Spleen (tissue), 11 donors: ENCODE results near the gene ARHGAP10. TPM values are rescaled to one million over a fixed set of nuclear protein-coding genes. Genes with fewer than 3 reads are reported as not detected.
"Not testable (repeated sequence)": the region's sequence is repeated elsewhere in the genome, so short reads cannot be mapped to it uniquely, and the experiment has no call there.

Experiments
- DNase-seq: peaks from one replicate; pipeline ENCODE4 v3.0.0-alpha.2; 2020
- H3K27ac ChIP-seq, 8 donors: fragments of 200-600 bp; sonication (generic) in 7 of 8; 1 replicate in 4 of 8; 2 replicates in 4 of 8; pipeline versions ENCODE4 v1.5.0 to v1.8.0; 2016 to 2021; ENCODE audit warnings: inconsistent platforms in 4 of 8, mild to moderate bottlenecking in 4 of 8, moderate library complexity in 1 of 8
- H3K27me3 ChIP-seq, 7 donors: fragments of 200-600 bp; sonication (generic) in 6 of 7; replicated peaks in 1 of 7; 1 replicate in 4 of 7; 2 replicates in 3 of 7; pipeline versions ENCODE4 v1.5.0 to v1.8.0; 2016 to 2021; ENCODE audit warnings: inconsistent platforms in 3 of 7, mild to moderate bottlenecking in 1 of 7
- H3K36me3 ChIP-seq, 6 donors: fragments of 200-600 bp; sonication (generic) in 5 of 6; 1 replicate in 4 of 6; 2 replicates in 2 of 6; pipeline versions ENCODE4 v1.5.0 to v1.8.0; 2016 to 2021; ENCODE audit warnings: inconsistent platforms in 2 of 6
- H3K4me1 ChIP-seq, 6 donors: fragments of 200-600 bp; sonication (generic) in 5 of 6; 1 replicate in 3 of 6; 2 replicates in 3 of 6; pipeline versions ENCODE4 v1.5.0 to v1.8.0; 2016 to 2021; ENCODE audit warnings: inconsistent platforms in 3 of 6
- H3K4me3 ChIP-seq, 8 donors: fragments of 200-600 bp; sonication (generic) in 7 of 8; 1 replicate in 4 of 8; 2 replicates in 4 of 8; pipeline versions ENCODE4 v1.5.0 to v1.8.0; 2016 to 2021; ENCODE audit warnings: inconsistent platforms in 4 of 8, mild to moderate bottlenecking in 4 of 8, moderate library complexity in 2 of 8
- H3K9me3 ChIP-seq, 8 donors: fragments of 200-600 bp; sonication (generic) in 7 of 8; 1 replicate in 4 of 8; 2 replicates in 4 of 8; pipeline versions ENCODE4 v1.5.0 to v1.8.0; 2016 to 2021; ENCODE audit warnings: inconsistent platforms in 4 of 8
- CTCF ChIP-seq, 11 experiments: fragments of 200-600 bp in 7 of 11; fragments of 450-650 bp in 4 of 11; sonication (generic) in 4 of 11; IDR thresholded peaks in 8 of 11; conservative IDR thresholded peaks in 3 of 11; 1 replicate in 7 of 11; 2 replicates in 4 of 11; pipeline versions ENCODE4 v1.4.0 to v1.8.0; 2016 to 2021; ENCODE audit warnings: antibody characterized with exemption in 11 of 11, inconsistent platforms in 4 of 11, mild to moderate bottlenecking in 1 of 11
- POLR2A ChIP-seq, 3 donors: fragments of 450-650 bp; IDR thresholded peaks; one replicate each; pipeline ENCODE4 v1.5.1; 2017; ENCODE audit warnings: antibody characterized with exemption in 3 of 3, mild to moderate bottlenecking in 1 of 3
- POLR2AphosphoS5 ChIP-seq, 3 donors: sonication (generic); formaldehyde crosslinking; IDR thresholded peaks; one replicate each; pipeline ENCODE4 v1.5.1; 2017; ENCODE audit warnings: antibody characterized with exemption in 3 of 3
- WGBS, 5 donors: extraction: QIAGEN DNeasy Blood & Tissue Kit in 3 of 5; methylation state at CpG; one replicate each; pipeline versions ENCODE4 v1.1.5 to v1.1.7; 2013 to 2018; 5-methylcytosine and 5-hydroxymethylcytosine counted together
- intact Hi-C: fragments of 100-400 bp; cut with DNase I; formaldehyde crosslinking; loops from one replicate; pipeline ENCODE4 v1.15.0; 2023; ENCODE audit warnings: low total_unique reads
- polyA plus RNA-seq, 3 donors: library from polyadenylated mRNA; stranded (reverse); fragments of 200-250 nt; gene quantifications; one replicate each; pipeline ENCODE4 v1.2.1, GENCODE V29; 2013
- total RNA-seq, 7 donors: library from RNA; depleted of rRNA in 3 of 7; stranded (reverse); fragments of >200 nt in 3 of 7; fragmentation: NEBNext Ultra II Directional in 4 of 7; extraction: Animal tissue kit (Norgen Biotek cat#: 25700) in 4 of 7; gene quantifications; one replicate each; pipeline versions ENCODE4 v1.1.0 to v1.2.1, GENCODE V29; 2016 to 2021
- donor health status: healthy with polysubstance abuse.
- donor health status: DM: no; HTN: no; CAD: no; lungs with moderate emphysema.
- donor health status: DM: no; HTN: no; CAD: no.
- donor health status: Bipolar disorder and iron deficiency.
- donor health status: healthy.
- donor health status: DM: no; HTN: no; CAD: no.
- donor health status: DM: yes; HTN: yes; CAD: no.

ARHGAP10 gene
- total and polyA plus RNA-seq, 10 donors, result 4.0 to 35.5 (median 13.3) TPM

GRCh38 chr4:147791865-147792264, 60.0 kb downstream of the ARHGAP10 start:
- 92 to 94% (median 93%) methylated on average over 8 of the region's 8 CpGs for WGBS, 5 donors
- Histone ChIP-seq H3K27me3 (no peaks in the 10 kb centered on the region), H3K36me3 (no peaks in the 10 kb centered on the region), H3K4me3 (no peak overlapping the region), H3K4me1 (peaks cover 0 to 36% (median 6%) of the 10 kb centered on the region in 6 donors), H3K9me3 (no peaks in the 10 kb centered on the region), H3K27ac (no peak overlapping the region)
- intact Hi-C loops, result no loop called here
- TF ChIP-seq POLR2A (IDR thresholded peaks at IDR 0.05) (no peak), CTCF (IDR thresholded peaks at IDR 0.05 in 8 of 11, conservative IDR thresholded peaks at IDR 0.05 in 3 of 11) (no peak), POLR2AphosphoS5 (IDR thresholded peaks at IDR 0.05) (no peak)
- no peak for DNase-seq

- intact Hi-C loops, result no loop called here
- Histone ChIP-seq H3K27me3 (no peaks in the 10 kb centered on the region), H3K4me3 (no peak overlapping the region), H3K4me1 (peaks cover 0 to 35% (median 6%) of the 10 kb centered on the region in 6 donors), H3K27ac (no peak overlapping the region), H3K36me3 (no peaks in the 10 kb centered on the region), H3K9me3 (no peaks in the 10 kb centered on the region)
- no peak for DNase-seq
- WGBS, 5 donors, result 58 to 64% (median 59%) methylated on average over 8 of the region's 8 CpGs
- TF ChIP-seq CTCF (IDR thresholded peaks at IDR 0.05 in 8 of 11, conservative IDR thresholded peaks at IDR 0.05 in 3 of 11) (no peak), POLR2AphosphoS5 (IDR thresholded peaks at IDR 0.05) (no peak)
Observed at GRCh38 chr4:147793569-147794313, 61.9 kb downstream of the ARHGAP10 start.

- peaks cover 0 to 39% (median 7%) of the 10 kb centered on the region in 6 donors for H3K4me1 ChIP-seq
- TF ChIP-seq POLR2A (IDR thresholded peaks at IDR 0.05), result no peak
- TF ChIP-seq POLR2AphosphoS5 (IDR thresholded peaks at IDR 0.05), result no peak
- no peak for TF ChIP-seq CTCF (IDR thresholded peaks at IDR 0.05 in 8 of 11, conservative IDR thresholded peaks at IDR 0.05 in 3 of 11)
- H3K4me3 ChIP-seq, result no peak overlapping the region
- WGBS, 5 donors, result 68 to 85% (median 75%) methylated on average over 1 of the region's 1 CpG
- no peak for DNase-seq
- H3K36me3 ChIP-seq, result no peaks in the 10 kb centered on the region
- no peaks in the 10 kb centered on the region for H3K27me3 ChIP-seq
- H3K27ac ChIP-seq, result no peak overlapping the region
- no peaks in the 10 kb centered on the region for H3K9me3 ChIP-seq
- intact Hi-C loops, result no loop called here
Observed at GRCh38 chr4:147794314-147794680, 62.4 kb downstream of the ARHGAP10 start.

DNA sequence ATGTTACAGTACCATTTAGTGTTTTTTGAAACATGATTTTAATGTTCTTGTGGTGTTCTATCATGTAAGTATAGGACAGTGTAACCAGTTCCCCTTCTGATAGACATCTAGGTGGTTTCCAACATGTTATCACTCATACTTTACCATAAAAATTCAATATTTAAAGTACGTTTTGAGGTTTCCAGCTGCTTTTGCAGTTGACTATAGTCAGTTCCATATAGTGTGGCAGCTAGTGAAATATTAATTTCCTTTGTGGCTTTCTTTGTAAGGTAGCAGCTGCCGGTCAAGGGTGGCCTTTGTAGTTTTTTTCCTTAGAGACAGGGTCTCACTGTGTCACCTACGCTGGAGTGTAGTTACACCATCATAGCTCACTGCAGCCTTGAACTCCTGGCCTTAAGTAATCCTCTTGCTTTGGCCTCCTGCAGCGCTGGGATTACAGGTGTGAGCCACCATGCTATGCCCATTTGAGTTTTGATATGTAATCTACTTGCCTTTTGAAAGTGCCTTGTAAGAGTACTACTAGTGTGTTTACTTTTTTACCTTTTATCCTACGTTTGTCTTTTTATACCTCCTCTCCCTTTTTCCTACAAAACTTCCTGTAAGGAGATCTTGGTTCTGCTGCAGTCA, 63.0 kb downstream of the ARHGAP10 start:
- intact Hi-C loops, result no loop called here

GRCh38 chr4:147799057-147799456, 67.2 kb downstream of the ARHGAP10 start:
- peaks cover 0 to 29% (median 13%) of the 10 kb centered on the region in 6 donors for H3K4me1 ChIP-seq
- 88 to 96% (median 90%) methylated on average over 4 of the region's 4 CpGs for WGBS, 5 donors
- H3K36me3 ChIP-seq, result not testable (repeated sequence)

More for the DNA sequence above, 63.0 kb downstream of the ARHGAP10 start:
- no peak for DNase-seq
- no peak overlapping the region for H3K4me3 ChIP-seq
- no peaks in the 10 kb centered on the region for H3K36me3 ChIP-seq
- TF ChIP-seq POLR2A (IDR thresholded peaks at IDR 0.05), result no peak
- TF ChIP-seq CTCF (IDR thresholded peaks at IDR 0.05 in 8 of 11, conservative IDR thresholded peaks at IDR 0.05 in 3 of 11), result no peak
- TF ChIP-seq POLR2AphosphoS5 (IDR thresholded peaks at IDR 0.05), result no peak
- no peak overlapping the region for H3K27ac ChIP-seq
- WGBS, 5 donors, result 35 to 50% (median 43%) methylated on average over 5 of the region's 5 CpGs
- no peaks in the 10 kb centered on the region for H3K9me3 ChIP-seq
- peaks cover 0 to 45% (median 13%) of the 10 kb centered on the region in 6 donors for H3K4me1 ChIP-seq
- H3K27me3 ChIP-seq, result no peaks in the 10 kb centered on the region

More at GRCh38 chr4:147799057-147799456, 67.2 kb downstream of the ARHGAP10 start:
- H3K27me3 ChIP-seq, DNase-seq, H3K27ac ChIP-seq, H3K9me3 ChIP-seq, intact Hi-C loops, H3K4me3 ChIP-seq: not testable (repeated sequence)
